Upper lobe of right lung (tissue), 1 donor: Measurements from ENCODE around the gene EXOC4. TPM values are rescaled to one million over a fixed set of nuclear protein-coding genes. Genes with fewer than 3 reads are reported as not detected.
A peak's percentile ranks its signal among the peaks of the same experiment; 100 is the strongest.
"Not testable (repeated sequence)": the region's sequence is repeated elsewhere in the genome, so short reads cannot be mapped to it uniquely, and the experiment has no call there.

Source experiments
- ATAC-seq: fragments of 200-7000 bp; cut with Tn5 transposase; one replicate; pipeline ENCODE4 v1.9.1; 2020; ENCODE audit warnings: mild to moderate bottlenecking, moderate library complexity
- DNase-seq: peaks from one replicate; pipeline ENCODE4 v3.0.0-alpha.2; 2020
- H3K27ac ChIP-seq: fragments of 200-600 bp; one replicate; pipeline ENCODE4 v1.8.0; 2022
- H3K27me3 ChIP-seq: fragments of 200-600 bp; one replicate; pipeline ENCODE4 v1.8.0; 2022; ENCODE audit warnings: mild to moderate bottlenecking
- H3K36me3 ChIP-seq: fragments of 200-600 bp; one replicate; pipeline ENCODE4 v1.8.0; 2022
- H3K4me1 ChIP-seq: fragments of 200-600 bp; one replicate; pipeline ENCODE4 v1.8.0; 2022
- H3K4me3 ChIP-seq: fragments of 200-600 bp; one replicate; pipeline ENCODE4 v1.8.0; 2022; ENCODE audit warnings: mild to moderate bottlenecking
- H3K9me3 ChIP-seq: fragments of 200-600 bp; one replicate; pipeline ENCODE4 v1.8.0; 2022
- intact Hi-C: fragments of 100-400 bp; cut with DNase I; formaldehyde crosslinking; loops from one replicate; pipeline ENCODE4 v1.11.0; 2022
- total RNA-seq: library from RNA; stranded (reverse); fragmentation: NEBNext Ultra II Directional; extraction: Animal tissue kit (Norgen Biotek cat#: 25700); gene quantifications from one replicate; pipeline ENCODE4 v1.2.1, GENCODE V29; 2021
- TF ChIP-seq, protein P1 (sequence below): fragments of 200-600 bp; IDR thresholded peaks from one replicate; pipeline ENCODE4 v1.8.0; 2022; ENCODE audit warnings: antibody characterized with exemption
- donor health status: DM: no; HTN: yes; CAD: no; lungs with severe emphysema.

Gene EXOC4
- total RNA-seq, 1 donor from 2014 or later, result 73.5 TPM

DNA sequence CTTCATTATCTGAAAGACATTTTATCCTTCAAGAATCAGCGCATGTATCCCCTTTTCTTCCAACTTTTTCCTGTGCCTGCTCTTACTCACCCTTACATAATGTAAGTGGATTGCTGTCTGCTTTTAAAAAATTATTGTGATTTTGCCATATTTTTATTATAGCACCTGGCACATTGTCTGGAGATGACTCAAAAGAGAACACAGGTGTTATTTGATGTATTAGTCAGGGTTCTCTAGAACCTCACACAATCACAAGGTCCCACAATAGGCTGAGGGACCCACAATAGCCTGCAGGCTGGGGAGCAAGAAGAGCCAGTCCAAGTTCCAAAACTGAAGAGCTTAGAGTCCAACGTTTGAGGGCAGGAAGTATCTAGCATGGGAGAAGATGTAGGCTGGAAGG, 390.0 kb downstream of the EXOC4 start:
- intact Hi-C loops, result no loop called here
- H3K4me3 ChIP-seq, result no peak overlapping the region

DNA sequence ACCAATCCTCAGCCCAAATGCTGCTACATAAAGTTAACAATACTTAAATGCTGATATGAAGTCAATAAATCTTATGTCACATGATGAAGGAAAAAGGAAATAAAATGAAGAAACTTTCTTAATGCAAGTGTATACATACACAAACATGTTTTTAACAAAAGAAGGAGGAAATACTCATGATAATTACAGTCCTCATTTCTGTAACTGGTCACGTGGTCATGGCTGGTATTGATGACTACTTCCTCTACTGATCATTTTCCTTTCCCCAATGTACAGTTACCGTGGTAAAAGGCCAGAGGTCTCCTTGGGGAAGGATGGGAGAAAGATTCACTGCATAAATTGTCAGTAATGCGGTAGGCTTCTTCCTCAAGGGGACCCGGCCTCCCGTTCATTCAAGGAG, 390.8 kb downstream of the EXOC4 start:
- H3K27me3 ChIP-seq, DNase-seq, H3K27ac ChIP-seq, ATAC-seq, H3K4me3 ChIP-seq, H3K4me1 ChIP-seq, H3K36me3 ChIP-seq, H3K9me3 ChIP-seq, intact Hi-C loops: not testable (repeated sequence)

More for the DNA sequence above, 390.0 kb downstream of the EXOC4 start:
- H3K9me3 ChIP-seq, result peaks cover 6% of the 10 kb centered on the region
- TF ChIP-seq, protein P1, sequence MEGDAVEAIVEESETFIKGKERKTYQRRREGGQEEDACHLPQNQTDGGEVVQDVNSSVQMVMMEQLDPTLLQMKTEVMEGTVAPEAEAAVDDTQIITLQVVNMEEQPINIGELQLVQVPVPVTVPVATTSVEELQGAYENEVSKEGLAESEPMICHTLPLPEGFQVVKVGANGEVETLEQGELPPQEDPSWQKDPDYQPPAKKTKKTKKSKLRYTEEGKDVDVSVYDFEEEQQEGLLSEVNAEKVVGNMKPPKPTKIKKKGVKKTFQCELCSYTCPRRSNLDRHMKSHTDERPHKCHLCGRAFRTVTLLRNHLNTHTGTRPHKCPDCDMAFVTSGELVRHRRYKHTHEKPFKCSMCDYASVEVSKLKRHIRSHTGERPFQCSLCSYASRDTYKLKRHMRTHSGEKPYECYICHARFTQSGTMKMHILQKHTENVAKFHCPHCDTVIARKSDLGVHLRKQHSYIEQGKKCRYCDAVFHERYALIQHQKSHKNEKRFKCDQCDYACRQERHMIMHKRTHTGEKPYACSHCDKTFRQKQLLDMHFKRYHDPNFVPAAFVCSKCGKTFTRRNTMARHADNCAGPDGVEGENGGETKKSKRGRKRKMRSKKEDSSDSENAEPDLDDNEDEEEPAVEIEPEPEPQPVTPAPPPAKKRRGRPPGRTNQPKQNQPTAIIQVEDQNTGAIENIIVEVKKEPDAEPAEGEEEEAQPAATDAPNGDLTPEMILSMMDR, result no peak
- no peak overlapping the region for H3K27ac ChIP-seq
- no peaks in the 10 kb centered on the region for H3K36me3 ChIP-seq
- no peaks in the 10 kb centered on the region for H3K27me3 ChIP-seq
- ATAC-seq (no peak), DNase-seq (no peak)
- no peaks in the 10 kb centered on the region for H3K4me1 ChIP-seq

DNA sequence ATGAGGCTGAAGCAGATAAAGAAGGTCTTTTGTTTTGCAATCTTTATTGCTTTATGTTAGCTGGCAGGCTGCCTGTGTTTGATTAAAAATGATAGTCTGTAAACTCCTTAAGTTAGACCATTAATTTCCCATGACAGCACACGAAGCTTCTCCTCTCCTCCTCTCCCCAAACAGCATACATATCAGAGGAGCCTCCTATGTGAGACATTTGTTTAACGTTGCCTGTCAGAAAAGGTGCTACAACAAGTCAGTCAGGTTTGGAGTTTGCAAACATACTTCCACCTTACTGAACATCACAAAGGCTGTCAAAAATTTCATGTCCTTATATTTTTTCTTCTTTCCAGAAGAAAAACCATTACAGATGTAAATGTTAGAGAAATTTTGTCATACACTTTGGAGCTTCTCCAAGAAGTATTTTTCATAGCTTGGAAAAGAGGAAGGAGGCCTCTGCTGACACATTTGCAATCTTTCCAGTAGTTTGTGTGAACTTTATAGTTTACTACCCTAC, 393.1 kb downstream of the EXOC4 start:
- Histone ChIP-seq H3K9me3 (peaks cover 6% of the 10 kb centered on the region), H3K36me3 (no peaks in the 10 kb centered on the region), H3K27ac (no peak overlapping the region), H3K27me3 (no peaks in the 10 kb centered on the region), H3K4me1 (no peaks in the 10 kb centered on the region), H3K4me3 (no peak overlapping the region)
- intact Hi-C loops, result no loop called here
- ATAC-seq (no peak), DNase-seq (no peak)
- TF ChIP-seq, protein P1, result no peak

DNA sequence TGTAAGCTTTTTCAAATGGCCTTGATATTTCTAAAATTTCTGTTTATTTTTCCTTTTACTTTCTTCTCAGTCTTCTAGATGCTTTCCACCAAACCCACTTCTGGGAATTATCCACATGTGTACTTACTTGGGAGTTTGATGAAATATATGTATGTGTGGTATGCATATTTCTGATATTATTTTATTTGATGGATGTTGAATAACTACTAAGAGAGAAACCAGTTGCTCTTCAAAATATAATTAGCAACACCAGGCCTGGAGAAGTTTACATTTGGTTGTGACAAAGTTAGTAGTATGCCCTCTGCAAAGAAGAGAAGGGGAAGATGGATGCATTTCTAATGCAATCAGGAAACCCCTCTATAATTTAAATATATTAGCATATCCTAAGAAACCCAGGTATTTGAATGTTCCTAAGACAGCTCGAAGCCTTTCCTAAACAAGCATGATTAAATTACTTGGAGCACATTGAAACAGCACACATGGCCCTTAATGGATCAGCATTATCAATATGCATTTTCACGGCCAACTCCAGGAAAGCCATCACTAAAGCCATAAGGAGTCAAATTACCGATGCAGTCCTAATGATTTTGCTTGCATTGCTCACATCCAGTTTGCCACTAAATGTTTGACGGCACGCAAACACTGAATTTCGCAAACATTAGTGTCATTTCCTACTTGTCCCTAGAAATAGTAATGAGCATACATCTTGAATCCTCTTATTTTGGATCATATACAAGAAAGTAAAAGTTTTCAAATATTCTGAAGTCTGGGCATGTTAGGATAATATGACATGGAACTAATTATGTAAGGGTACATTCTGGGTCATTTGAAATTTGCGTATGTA, 393.8 kb downstream of the EXOC4 start:
- no peaks in the 10 kb centered on the region for H3K36me3 ChIP-seq
- DNase-seq, result no peak
- no peak overlapping the region for H3K27ac ChIP-seq
- TF ChIP-seq, protein P1, result no peak
- no peaks in the 10 kb centered on the region for H3K27me3 ChIP-seq
- H3K9me3 ChIP-seq, result peaks cover 6% of the 10 kb centered on the region
- no peak for ATAC-seq
- no peak overlapping the region for H3K4me3 ChIP-seq
- no peaks in the 10 kb centered on the region for H3K4me1 ChIP-seq
- intact Hi-C loops, result no loop called here

- H3K9me3 ChIP-seq, result no peaks in the 10 kb centered on the region
- DNase-seq, result no peak
- no peaks in the 10 kb centered on the region for H3K4me1 ChIP-seq
- no peak overlapping the region for H3K4me3 ChIP-seq
- TF ChIP-seq, protein P1, result no peak
- H3K36me3 ChIP-seq, result no peaks in the 10 kb centered on the region
- intact Hi-C loops, result no loop called here
- H3K27me3 ChIP-seq, result no peaks in the 10 kb centered on the region
- H3K27ac ChIP-seq, result no peak overlapping the region
- ATAC-seq, result peak; percentile 82
Observed at GRCh38 chr7:133649593-133649992, 396.7 kb downstream of the EXOC4 start.

GRCh38 chr7:133650069-133650468, 397.2 kb downstream of the EXOC4 start:
- no peaks in the 10 kb centered on the region for H3K9me3 ChIP-seq
- no peaks in the 10 kb centered on the region for H3K27me3 ChIP-seq
- no peak overlapping the region for H3K4me3 ChIP-seq
- no peak for DNase-seq
- H3K27ac ChIP-seq, result no peak overlapping the region
- H3K4me1 ChIP-seq, result no peaks in the 10 kb centered on the region
- ATAC-seq, result peak; percentile 56
- no peaks in the 10 kb centered on the region for H3K36me3 ChIP-seq
- TF ChIP-seq, protein P1, result no peak
- intact Hi-C loops, result no loop called here
